ENCODE measurements around the gene NRK.
"Not testable (repeated sequence)": the region's sequence is repeated elsewhere in the genome, so short reads cannot be mapped to it uniquely, and the experiment has no call there.

Gene NRK, protein sequence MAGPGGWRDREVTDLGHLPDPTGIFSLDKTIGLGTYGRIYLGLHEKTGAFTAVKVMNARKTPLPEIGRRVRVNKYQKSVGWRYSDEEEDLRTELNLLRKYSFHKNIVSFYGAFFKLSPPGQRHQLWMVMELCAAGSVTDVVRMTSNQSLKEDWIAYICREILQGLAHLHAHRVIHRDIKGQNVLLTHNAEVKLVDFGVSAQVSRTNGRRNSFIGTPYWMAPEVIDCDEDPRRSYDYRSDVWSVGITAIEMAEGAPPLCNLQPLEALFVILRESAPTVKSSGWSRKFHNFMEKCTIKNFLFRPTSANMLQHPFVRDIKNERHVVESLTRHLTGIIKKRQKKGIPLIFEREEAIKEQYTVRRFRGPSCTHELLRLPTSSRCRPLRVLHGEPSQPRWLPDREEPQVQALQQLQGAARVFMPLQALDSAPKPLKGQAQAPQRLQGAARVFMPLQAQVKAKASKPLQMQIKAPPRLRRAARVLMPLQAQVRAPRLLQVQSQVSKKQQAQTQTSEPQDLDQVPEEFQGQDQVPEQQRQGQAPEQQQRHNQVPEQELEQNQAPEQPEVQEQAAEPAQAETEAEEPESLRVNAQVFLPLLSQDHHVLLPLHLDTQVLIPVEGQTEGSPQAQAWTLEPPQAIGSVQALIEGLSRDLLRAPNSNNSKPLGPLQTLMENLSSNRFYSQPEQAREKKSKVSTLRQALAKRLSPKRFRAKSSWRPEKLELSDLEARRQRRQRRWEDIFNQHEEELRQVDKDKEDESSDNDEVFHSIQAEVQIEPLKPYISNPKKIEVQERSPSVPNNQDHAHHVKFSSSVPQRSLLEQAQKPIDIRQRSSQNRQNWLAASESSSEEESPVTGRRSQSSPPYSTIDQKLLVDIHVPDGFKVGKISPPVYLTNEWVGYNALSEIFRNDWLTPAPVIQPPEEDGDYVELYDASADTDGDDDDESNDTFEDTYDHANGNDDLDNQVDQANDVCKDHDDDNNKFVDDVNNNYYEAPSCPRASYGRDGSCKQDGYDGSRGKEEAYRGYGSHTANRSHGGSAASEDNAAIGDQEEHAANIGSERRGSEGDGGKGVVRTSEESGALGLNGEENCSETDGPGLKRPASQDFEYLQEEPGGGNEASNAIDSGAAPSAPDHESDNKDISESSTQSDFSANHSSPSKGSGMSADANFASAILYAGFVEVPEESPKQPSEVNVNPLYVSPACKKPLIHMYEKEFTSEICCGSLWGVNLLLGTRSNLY (N-terminal part only)

DNA sequence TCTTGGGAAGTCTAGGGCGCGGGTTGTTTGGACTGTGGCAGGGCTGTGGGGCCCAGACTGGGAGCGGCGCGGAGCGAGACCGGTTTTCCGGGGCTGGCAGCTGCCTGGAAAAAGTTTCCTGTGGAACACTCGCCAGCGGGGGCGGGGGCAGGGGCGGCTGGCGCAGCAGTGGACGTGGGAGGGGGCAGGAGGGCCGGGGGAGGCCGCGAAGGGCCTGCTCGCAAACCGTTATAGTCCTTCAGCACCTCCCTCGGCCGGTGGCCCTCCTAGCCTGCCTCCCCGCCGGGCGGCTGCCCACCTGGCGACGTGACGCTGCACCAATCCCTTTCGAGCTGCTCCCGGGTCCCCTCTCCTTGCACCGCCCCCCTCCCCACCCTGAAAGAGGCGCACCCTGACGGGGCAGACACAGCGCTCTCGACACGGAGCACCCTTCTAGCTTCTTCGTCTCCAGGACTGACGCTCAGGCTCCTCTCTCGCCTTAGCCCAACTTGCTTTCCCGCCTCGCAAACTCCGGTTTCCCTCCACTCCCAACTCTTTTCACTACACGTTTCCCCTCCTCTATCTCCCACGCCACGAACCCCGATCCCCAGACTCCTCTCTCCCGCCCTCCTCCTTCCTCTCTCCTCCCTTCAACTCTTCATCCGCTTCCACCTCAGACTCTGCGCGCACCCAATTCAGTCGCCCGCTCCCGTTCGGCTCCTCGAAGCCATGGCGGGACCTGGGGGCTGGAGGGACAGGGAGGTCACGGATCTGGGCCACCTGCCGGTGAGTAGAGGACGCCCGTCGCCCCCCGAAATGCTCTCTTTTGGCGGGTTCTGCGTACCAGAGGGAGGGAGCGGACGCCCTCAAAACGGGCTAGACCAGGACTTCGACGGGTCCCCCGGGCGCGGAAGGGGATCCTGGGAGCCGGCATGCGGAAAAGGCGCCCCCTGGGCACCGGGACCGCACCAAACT is at the start of gene NRK:
NRK (plus strand) TSS at position 402 of the 954 bp plus-strand sequence; CDS start at position 709, 307 bp downstream.
- no peak for DNase-seq (ENCODE audit: low read depth in 2 of 2)

DNA sequence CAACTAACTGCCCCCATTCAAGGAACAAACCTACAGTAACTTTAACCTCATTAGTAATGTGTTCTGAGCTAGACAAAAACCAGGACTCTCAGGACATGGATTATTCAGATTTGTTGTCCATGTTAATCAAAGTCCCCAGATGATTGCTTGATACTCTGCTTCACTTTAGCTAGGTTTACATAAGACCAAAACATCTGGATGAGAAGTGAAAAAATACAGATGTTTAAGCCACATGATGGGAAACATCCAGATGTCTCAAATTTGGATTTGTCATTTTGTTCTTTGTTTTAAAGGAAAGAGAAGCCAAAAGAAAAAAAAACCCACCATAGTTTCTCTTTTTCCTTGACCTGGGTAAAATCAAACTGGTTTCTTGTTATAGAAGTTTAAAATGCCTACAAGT is 48.5 kb upstream of the NRK start:
- no peak for DNase-seq (ENCODE audit: low read depth in 2 of 2)

DNA sequence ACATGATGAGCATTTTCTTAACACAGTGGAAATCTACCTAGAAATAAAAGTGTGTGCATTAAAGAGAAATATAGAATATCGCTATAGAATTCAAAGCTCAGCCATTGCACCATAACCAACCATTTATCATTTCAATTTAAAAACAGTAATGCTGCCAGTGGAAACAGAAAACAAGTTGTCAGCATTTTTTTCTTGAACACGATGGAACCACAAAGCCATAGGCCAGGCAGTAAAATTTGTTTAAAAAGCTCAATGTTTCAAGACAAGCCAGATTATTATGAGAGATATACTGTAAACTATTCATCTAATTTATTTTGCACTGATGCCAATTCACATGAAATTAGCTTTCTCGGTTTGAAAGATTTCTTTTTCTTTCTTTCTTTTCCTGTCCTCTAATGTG is 46.7 kb upstream of the NRK start:
- no peak for DNase-seq (ENCODE audit: low read depth in 2 of 2)

DNA sequence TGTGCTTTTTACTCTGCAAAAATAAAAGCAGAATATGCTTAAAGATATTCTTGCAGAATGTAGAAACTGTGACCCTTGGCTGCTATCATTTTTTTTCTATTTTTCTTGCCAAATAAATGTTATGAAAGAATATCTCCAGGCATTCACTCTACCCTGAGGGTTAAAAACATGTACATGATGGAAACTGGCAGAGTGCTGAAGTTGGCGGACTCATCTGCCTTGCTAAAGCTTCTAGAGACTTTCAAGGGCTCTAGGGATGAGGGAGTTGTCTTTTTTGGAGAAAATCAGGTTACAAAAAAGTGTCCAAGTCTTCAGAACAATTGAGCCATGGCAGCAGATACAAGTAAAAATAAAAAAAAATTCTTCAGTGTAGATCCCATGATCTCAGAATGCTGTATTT is 40.5 kb upstream of the NRK start:
- no peak for DNase-seq (ENCODE audit: low read depth in 2 of 2)

DNA sequence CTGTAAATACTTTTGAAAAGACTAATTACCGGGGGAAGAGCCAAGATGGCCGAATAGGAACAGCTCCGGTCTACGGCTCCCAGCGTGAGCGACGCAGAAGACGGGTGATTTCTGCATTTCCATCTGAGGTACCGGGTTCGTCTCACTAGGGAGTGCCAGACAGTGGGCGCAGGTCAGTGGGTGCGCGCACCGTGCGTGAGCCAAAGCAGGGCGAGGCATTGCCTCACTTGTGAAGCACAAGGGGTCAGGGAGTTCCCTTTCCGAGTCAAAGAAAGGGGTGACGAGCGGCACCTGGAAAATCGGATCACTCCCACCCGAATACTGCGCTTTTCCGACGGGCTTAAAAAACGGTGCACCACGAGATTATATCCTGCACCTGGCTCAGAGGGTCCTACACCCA is 25.5 kb upstream of the NRK start:
- not testable (repeated sequence) for DNase-seq (ENCODE audit: low read depth in 2 of 2)

DNA sequence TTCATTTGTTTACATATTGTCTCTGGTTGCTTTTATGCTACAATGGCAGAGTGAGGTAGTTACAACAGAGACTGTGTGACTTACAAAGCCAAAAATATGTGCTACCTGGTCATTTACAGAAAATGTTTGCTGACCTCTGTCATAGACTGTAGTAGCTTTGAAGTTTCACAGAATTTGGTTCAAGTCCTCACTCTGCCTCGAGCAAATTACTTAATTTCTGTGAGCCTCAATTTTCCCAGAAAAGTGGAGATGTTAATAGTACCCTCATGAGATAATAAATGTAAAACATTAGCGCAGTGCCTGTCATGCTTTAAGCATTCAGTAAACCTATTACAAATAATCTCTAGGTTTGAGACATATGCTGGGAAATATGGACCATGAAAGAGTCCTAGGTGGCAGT is 18.4 kb upstream of the NRK start:
- no peak for DNase-seq (ENCODE audit: low read depth in 2 of 2)

DNA sequence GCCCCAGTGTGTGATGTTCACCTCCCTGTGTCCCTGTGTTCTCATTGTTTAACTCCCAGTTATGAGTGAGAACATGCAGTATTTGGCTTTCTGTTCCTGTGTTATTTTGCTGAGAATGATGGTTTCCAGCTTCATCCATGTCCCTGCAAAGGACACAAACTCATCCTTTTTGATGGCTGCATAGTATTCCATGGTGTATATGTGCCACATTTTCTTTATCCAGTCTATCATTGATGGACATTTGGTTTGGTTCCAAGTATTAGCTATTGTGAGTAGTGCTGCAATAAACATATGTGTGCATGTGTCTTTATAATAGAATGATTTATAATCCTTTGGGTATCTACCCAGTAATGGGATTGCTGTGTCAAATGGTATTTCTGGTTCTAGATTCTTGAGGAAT is 16.7 kb upstream of the NRK start:
- not testable (repeated sequence) for DNase-seq (ENCODE audit: low read depth in 2 of 2)

DNA sequence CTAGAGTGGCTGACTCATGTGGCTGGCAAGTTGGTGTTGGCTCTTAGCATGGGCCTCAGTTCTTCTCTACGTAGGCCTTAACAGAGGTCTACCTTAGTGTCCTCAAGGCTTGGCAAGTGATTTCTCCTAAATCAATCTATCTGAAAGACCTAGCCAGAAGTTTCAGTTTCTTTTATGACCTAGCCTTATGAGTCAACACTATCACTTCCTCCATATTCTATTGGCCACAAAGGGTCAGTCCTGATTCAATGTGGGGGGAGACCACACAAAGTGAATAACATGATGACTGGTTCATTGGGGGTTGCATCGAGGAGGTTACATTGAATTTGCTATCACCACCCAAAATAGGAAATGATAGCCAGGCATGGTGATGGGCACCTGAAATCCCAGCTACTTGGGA is 5.8 kb upstream of the NRK start:
- no peak for DNase-seq (ENCODE audit: low read depth in 2 of 2)

DNA sequence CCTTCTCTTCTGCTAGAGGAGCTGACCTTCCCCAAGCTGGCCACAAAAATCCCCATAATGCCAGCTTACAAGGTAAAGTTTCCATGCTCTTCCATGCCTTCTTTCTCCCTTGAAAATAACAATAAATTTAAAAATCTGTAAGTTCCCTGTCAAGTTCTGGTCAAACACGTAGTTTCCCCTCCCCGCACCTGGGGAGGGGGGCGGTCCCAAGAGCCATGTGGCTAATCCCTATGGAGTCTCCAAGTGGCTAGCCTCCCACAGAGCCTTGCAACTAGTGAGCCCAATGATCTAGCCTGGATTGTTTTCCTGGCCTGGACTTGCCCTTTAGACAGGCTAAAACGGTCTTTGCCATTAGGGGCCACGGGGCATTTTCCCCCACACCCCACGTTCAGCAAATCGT is 2.1 kb upstream of the NRK start:
- DNase-seq (ENCODE audit: low read depth in 2 of 2) = no peak

DNA sequence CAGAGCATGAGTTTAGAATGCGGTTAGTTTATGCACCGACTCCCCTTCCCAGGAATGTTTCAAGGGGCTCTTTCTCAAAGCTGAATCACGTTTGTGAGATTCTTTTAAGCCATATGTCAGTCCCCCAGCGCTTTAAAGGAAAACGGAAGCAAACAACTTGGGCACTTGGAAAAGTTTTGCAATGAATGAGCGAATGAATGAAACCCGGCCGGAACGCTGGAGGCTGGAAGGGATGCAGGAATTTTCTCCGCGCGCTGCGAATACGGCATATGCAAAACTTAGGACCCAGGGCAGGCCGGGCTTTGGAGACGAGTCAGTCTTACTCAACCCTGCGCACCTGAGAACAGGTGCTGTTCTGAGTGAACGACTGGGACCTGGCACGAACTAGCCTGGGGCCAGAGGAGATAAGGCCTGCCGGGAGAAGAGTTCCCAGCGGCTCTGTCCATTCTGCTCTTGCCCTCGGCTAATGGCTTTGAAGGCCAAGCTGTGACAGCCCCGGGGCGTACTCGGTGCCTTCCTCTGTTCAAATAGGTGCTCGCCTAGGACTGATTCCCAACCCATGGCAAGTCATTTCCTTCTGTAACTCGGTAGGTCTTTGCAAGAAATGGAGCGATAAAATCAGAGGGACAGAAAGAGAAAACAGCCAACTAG is 743 bp upstream of the NRK start:
- DNase-seq (ENCODE audit: low read depth in 2 of 2) = peak; percentile 31 to 32

DNA sequence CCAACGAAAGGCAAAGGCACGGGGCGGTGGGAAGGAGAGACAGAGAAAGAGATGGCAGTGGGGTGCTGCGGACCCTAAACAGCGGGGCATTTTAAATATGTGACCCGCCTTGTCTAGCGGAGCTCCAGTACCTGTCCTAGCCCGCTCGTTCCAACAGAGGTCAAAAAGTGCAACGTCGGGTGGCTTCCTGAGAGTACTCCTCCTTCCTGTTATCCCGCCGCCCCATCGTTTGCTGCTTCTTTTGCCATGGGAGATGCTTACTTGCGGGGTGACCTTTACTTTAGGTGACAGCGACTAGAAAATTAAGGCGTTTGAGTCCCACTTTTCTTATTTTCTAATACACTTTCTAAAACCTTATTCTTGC is 735 bp downstream of the NRK start:
- DNase-seq (ENCODE audit: low read depth in 2 of 2) = no peak

DNA sequence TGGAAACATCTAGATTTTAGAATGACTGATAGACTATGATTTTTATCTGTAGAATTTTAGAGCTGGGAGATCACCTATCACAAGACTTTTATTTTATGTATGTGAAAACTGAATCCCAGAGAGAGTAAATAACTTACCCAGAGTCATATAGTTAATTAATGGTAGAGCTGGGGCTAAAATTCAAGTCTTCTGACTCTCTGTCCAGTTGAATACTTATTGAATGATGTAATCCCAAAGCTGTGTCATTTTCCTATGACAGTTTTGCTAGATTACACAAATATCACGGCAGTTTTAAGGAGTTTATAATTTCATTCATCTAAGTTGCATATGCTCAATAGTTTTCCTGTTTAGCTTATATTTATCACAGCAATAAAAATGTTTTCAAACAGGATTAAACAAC is 6.7 kb downstream of the NRK start:
- no peak for DNase-seq (ENCODE audit: low read depth in 2 of 2)

DNA sequence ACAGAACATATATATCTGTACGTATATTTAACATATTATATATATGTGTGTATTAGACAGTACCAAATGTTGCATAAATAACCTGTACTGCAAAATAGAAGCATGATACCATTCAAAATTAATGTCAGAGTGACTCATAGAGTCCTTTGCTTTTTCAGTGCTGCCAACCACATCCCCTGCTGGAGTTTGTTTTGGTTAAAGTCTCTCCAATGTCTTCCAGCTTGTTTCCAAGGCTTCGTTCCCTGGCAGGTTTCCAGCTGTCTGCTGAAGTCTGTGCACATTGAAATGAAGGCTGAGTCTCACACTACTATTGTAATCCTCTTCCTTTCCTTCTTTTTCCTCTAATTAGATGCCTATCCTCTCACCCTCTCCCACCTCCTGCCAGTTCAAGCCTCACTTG is 14.9 kb downstream of the NRK start:
- peak; percentile 73 to 77 for DNase-seq (ENCODE audit: low read depth in 2 of 2)

DNA sequence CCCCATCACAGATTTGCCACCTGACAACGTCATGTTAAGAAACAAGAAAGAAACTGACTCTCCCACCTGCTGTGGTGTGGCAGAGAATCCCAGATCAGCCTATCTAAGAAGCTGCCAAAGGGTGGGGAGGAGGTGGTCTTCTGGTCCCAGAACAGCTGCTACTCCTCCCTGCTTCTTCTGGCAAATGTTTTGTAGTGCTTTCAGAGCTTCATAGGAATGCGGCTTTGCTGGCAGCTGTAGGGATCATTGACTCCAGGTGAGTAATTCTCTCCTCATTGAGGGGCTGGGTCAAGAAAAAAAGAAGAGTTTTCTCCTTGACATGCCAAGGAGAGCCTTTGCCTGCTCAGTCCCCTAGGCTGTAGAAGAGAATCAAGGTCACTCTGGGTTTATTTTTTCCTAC is 23.3 kb downstream of the NRK start:
- DNase-seq (ENCODE audit: low read depth in 2 of 2) = no peak

DNA sequence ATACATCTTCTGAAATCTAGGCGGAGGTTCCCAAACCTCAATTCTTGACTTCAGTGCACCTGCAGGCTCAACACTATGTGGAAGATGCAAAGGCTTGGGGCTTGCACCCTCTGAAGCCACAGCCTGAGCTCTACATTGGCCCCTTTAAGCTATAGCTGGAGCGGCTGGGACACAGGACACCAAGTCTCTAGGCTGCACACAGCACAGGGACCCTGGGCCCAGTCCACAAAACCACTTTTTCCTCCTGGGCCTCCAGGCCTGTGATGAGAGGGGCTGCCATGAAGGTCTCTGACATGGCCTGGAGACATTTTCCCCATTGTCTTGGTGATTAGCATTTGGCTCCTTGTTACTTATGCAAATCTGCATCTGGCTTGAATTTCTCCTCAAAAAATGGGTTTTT is 27.8 kb downstream of the NRK start:
- not testable (repeated sequence) for DNase-seq (ENCODE audit: low read depth in 2 of 2)

DNA sequence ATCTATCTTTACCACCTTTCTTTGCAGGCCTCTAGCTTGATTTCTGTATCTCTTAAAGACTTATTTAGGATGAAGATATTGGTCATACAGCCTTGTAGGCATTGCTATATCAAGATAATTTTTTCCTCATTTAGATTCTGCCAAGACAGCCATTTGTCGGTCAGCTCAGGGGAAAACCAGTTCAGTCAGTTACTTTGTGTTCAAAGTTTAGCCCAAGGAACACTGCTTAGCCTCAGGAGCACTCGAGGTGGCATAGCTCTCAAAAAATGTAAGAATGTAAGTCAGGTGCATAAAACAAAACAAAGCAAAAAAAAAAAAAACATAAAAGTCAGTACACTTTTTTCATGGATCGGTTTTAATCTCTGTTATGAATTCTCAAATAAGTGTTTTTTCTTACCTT is 43.4 kb downstream of the NRK start:
- no peak for DNase-seq (ENCODE audit: low read depth in 2 of 2)

DNA sequence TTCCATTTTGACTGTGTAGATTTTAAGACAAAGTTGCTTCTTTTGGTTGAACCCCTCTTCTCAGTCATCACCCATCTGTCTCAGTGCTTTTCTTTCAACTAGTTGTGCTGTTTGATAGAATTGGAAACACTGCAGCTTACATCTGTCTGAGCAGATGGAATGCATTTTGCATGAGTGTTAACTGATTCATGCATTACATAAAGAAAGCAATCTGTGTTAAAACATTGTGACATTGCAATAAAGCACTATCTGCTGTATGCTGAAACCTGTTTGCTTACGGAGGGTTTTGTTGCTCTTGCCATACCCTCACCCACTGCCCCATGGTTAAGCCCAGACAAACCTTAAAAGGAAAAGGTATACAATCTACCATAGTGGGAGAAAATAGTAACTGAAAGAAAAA is 47.4 kb downstream of the NRK start:
- DNase-seq (ENCODE audit: low read depth in 2 of 2) = peak; percentile 9 to 15

DNA sequence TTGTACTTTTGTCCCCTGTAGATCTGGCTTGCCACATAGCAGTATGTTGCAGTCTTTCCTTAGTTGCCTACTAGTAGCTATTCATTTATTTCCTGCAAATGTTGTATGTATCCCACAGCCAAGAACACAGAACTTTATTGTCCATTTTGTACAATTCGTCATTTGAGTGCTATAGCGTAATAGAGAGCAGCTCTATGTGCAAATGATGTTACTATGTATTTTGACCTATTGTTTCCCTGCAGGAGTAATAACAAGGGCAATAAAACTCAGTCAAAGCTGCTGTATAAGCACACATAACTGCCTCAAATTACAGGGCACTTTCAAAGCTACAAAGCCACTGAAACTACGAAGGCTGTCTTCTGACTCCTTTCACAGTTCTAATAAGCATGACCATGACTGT is 48.1 kb downstream of the NRK start:
- no peak for DNase-seq (ENCODE audit: low read depth in 2 of 2)

DNA sequence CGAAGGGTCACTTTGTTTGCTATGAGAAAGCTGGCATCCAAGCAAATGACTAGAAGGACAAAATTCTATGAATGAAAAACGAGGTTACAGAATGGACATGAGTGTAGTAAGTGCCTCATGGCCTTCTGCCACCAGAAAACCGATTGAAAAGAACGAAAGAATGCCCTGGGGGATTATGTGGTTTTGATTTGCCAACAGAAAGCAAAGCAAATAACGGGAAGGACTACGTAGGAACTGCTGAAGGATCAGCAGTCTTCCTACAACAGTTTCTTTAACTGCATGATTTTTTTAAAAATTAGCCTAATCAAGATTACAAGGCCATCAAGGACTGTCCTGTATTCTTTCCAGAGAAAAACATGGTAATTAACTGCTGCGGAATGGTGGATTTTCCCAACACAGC is 50.6 kb downstream of the NRK start:
- DNase-seq (ENCODE audit: low read depth in 2 of 2) = no peak

DNA sequence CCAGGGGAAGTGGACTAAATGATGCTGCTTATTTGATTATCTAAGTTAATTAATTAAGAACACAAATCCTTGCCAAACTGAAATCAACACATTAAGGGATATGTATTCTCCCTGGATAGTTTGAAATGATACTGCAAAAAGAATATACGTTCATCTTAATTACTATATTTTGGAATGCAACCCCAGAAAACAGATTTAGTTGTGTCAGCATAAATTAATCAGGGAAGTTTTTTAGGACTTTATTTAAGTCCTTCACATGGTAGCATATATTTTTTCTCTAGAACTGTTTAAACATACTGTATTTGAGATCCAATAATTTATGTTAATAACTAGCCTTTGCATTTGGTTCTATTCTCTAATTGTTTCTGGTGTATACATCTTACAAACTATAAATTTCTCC is 52.5 kb downstream of the NRK start:
- no peak for DNase-seq (ENCODE audit: low read depth in 2 of 2)

DNA sequence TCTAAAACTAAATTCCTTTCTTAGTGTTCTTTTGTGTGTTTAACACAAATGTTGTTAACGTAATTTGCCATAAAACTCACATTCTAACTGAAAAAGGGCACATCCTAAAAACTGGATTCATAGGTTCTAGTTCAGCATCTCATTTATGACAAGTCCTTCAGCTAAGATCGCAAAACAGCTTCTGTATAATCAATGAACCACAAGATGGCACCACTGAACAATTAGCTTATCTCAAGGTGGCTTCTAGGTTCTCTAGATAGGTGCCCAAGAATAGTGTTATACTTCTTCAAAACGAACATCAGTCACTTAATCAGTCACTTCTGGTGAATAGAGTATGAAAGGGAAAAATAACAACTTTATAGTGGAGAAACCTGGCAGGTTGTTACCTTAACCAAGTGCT is 54.3 kb downstream of the NRK start:
- peak in 1 of 2 experiments; percentile 6 for DNase-seq (ENCODE audit: low read depth in 2 of 2)

Measured in fibroblast of skin of left quadriceps (primary cell).